Mucosa of rectum (tissue), 2 donors: Measurements from ENCODE around the gene GPR176.

Source experiments
- H3K27ac ChIP-seq, 2 donors: one replicate each; pipeline ENCODE4 v1.7.0; 2013; ENCODE audit warnings: inconsistent platforms in 2 of 2, low read depth in 2 of 2, low read length in 2 of 2
- H3K27me3 ChIP-seq, 2 donors: one replicate each; pipeline ENCODE4 v1.7.0; 2013; ENCODE audit warnings: low read length in 2 of 2; ENCODE audit not compliant: control insufficient read depth in 2 of 2, insufficient read depth in 2 of 2
- H3K36me3 ChIP-seq, 2 donors: one replicate each; pipeline ENCODE4 v1.7.0; 2013; ENCODE audit warnings: low read length in 2 of 2; ENCODE audit not compliant: control insufficient read depth in 2 of 2, insufficient read depth in 2 of 2
- H3K4me1 ChIP-seq, 2 donors: one replicate each; pipeline ENCODE4 v1.7.0; 2013; ENCODE audit warnings: low read length in 2 of 2, mild to moderate bottlenecking in 1 of 2; ENCODE audit not compliant: control insufficient read depth in 2 of 2, insufficient read depth in 2 of 2
- H3K4me3 ChIP-seq, 2 donors: one replicate each; pipeline ENCODE4 v1.7.0; 2013; ENCODE audit warnings: low read length in 2 of 2
- H3K9ac ChIP-seq, 2 donors: one replicate each; pipeline ENCODE4 v1.7.0; 2013; ENCODE audit warnings: low read length in 2 of 2, low read depth in 1 of 2, mild to moderate bottlenecking in 1 of 2
- H3K9me3 ChIP-seq, 2 donors: one replicate each; pipeline ENCODE4 v1.7.0; 2013; ENCODE audit warnings: low read length in 2 of 2; ENCODE audit not compliant: control insufficient read depth in 2 of 2
- donor health status: healthy.
- donor health status: Normal muscosa, but diverticular disease.

The GPR176 gene

DNA sequence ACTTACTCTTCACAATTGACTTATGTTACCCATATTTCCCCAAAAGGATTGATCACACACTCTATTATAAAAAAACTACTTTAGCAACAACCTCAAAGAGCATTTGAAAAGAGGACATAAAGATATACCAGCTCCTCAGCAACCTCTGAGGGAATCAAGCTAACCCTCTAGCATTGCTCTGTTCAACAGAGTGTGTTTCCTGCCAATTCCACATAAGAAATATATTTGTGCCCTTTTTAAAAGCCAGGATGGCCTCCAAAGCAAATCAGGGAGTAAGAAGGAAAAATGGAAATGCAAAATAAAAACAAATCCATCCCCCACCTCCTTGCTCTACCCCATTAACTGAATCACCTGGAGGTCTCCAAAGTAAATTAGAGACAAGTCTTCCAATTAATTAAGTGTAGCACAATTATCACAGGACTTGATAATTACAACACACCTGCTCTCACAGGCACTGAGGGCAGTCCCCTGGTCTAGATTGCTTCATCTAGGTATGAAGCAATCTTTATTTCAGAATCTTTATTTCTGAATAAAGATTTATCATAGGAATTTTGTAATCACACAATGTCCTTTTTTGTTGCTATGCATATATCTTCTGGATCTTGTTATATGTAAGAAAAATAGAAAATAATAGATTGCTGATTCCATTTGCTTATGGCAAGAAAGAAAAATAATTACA lies 34.8 kb downstream of the GPR176 start:
- Histone ChIP-seq H3K36me3 (no peaks in the 10 kb centered on the region), H3K9ac (no peak overlapping the region), H3K9me3 (no peaks in the 10 kb centered on the region), H3K4me3 (no peak overlapping the region), H3K4me1 (peaks cover 0 to 4% of the 10 kb centered on the region in 2 donors), H3K27ac (no peak overlapping the region), H3K27me3 (no peaks in the 10 kb centered on the region)

DNA sequence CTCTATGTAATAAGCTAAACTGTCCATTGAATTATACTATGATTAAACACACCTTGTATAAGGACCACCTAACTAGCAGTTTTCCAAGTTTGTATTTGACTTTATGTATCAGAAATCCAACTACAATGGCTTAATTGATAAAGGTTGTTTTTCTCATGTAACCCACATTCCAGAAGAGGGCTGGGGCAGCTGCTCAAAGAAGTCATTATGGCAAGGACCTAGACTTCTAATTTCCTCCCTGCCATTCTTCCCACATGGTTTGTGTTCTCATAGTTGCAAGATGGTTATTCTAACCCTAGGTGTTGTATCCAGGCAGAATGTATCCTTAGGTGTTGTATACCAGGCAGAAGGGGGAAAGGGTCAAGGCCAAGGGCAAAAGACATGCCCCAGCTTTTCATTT lies 35.7 kb downstream of the GPR176 start:
- no peak overlapping the region for H3K4me3 ChIP-seq
- no peaks in the 10 kb centered on the region for H3K9me3 ChIP-seq
- no peaks in the 10 kb centered on the region for H3K27me3 ChIP-seq
- no peak overlapping the region for H3K27ac ChIP-seq
- H3K4me1 ChIP-seq, result peaks cover 0 to 4% of the 10 kb centered on the region in 2 donors
- H3K36me3 ChIP-seq, result no peaks in the 10 kb centered on the region
- no peak overlapping the region for H3K9ac ChIP-seq

DNA sequence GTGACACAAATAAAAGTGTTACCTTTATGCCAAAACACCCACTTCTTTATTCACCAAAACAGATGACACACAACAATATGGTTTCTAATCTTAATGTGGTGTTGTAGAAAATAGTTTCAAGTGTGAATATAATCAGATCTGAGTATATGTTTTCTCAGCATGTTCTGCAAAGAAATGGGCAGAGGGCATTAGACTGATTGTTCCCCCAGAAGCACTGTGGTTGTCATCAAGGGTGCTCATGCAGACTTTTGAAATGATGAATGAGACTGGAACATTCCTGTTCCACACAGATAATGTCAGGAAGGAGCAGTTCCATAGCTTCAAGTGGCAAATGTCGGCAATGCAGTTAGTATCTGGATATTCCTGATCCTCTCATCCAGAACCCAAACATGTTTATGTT lies 37.5 kb downstream of the GPR176 start:
- Histone ChIP-seq H3K9me3 (no peaks in the 10 kb centered on the region), H3K27ac (no peak overlapping the region), H3K27me3 (no peaks in the 10 kb centered on the region), H3K9ac (no peak overlapping the region), H3K36me3 (no peaks in the 10 kb centered on the region), H3K4me3 (no peak overlapping the region), H3K4me1 (no peaks in the 10 kb centered on the region)

DNA sequence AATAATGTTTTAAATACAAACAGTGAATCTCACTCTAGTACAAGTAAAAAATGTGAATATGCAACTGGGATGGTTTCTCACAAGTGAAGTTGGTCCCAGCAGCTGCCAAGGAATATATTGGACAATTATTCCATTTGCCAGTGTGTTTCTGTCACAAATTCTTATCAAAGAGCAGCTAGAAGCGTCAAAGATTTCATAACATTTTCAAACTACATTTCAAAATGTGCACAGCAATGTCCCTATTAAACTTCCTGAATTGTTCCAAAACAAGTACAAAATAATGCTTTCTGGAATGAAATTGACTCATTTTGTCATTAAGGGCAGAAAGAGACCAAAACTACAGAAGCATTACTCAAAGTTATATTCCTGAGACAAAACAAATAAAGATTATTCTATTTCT lies 38.3 kb downstream of the GPR176 start:
- Histone ChIP-seq H3K36me3 (no peaks in the 10 kb centered on the region), H3K4me3 (no peak overlapping the region), H3K4me1 (no peaks in the 10 kb centered on the region), H3K9ac (no peak overlapping the region), H3K27ac (no peak overlapping the region), H3K27me3 (no peaks in the 10 kb centered on the region), H3K9me3 (no peaks in the 10 kb centered on the region)

DNA sequence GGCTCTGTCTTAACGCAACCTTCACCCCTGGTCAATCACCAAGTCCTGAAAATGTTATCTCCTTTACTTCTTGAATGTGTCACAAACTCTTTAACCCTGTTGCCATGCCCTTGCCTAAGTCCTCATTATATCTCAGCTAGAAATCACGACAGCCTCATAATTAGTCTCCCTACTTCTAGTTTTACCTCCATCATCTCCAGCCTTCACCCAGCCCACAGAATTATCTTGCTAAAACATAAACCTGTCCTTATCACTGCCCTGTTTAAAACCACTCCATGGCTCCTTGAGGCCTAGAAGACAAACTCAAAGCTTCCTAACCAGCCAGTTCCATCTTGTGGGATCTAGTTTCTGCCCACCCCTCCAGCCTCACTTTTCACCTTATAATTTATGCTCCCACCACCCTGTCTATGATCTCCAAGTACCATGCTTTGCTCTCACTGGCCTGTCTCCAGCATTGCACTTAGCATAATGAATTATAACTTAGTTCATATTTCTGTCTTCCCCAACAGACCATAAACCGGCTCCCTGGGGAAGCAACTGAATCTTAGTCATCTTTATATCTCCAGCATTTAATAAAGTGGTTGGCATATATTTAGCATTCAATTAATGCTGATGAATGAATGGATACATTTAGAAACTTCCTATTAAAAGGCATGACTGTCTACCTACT lies 39.2 kb downstream of the GPR176 start:
- no peaks in the 10 kb centered on the region for H3K4me1 ChIP-seq
- no peaks in the 10 kb centered on the region for H3K36me3 ChIP-seq
- no peak overlapping the region for H3K27ac ChIP-seq
- H3K9ac ChIP-seq, result no peak overlapping the region
- H3K27me3 ChIP-seq, result no peaks in the 10 kb centered on the region
- H3K4me3 ChIP-seq, result no peak overlapping the region
- H3K9me3 ChIP-seq, result no peaks in the 10 kb centered on the region

DNA sequence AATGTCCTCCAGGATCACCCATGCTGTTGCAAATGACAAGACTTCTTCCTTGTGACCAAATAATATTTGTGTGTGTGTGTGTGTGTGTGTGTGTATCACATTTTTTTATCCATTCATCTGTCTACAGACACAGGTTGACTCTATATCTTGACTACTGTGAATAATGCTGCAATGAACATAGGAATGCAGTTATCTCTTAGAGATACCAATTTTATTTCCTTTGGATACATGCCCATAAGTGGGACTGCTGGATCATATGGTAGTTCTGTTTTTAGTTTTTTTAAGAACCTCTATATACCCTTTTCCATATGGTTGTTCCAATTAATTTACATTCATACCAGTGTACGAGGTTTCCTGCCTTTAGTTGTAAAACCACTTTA lies 41.7 kb downstream of the GPR176 start:
- Histone ChIP-seq H3K27ac (no peak overlapping the region), H3K36me3 (no peaks in the 10 kb centered on the region), H3K27me3 (no peaks in the 10 kb centered on the region), H3K9ac (no peak overlapping the region), H3K4me3 (no peak overlapping the region), H3K9me3 (no peaks in the 10 kb centered on the region), H3K4me1 (no peaks in the 10 kb centered on the region)

DNA sequence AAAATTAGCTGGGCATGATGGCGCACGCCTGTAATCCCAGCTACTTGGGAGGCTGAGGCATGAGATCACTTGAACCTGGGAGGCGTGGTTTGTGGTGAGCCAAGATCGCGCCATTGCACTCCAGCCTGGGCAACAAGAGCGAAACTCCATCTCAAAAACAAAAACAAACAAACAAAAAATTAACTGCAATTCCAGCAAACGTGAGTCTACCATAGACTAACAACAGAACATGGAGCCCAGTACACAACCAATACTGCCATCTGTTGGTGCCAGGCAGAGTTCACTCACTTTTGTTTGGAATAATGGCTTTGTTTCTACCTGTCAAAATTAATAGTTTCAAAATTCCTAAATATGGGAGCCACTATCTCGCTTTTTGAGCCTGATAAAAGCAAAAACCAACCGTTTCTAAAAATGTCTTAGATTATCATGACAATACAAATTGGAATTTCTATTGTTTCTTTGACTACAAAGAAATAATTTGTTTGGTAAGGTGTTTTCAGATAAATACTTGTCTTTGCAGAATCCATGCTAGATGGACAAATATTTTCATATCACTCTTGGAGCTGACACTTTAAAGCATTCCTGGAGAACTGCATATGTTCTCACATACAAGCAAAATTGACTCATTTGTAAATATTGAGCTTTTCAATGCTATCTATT lies 45.0 kb downstream of the GPR176 start:
- Histone ChIP-seq H3K36me3 (no peaks in the 10 kb centered on the region), H3K4me1 (no peaks in the 10 kb centered on the region), H3K4me3 (no peak overlapping the region), H3K27me3 (no peaks in the 10 kb centered on the region), H3K9me3 (no peaks in the 10 kb centered on the region), H3K9ac (no peak overlapping the region), H3K27ac (no peak overlapping the region)

DNA sequence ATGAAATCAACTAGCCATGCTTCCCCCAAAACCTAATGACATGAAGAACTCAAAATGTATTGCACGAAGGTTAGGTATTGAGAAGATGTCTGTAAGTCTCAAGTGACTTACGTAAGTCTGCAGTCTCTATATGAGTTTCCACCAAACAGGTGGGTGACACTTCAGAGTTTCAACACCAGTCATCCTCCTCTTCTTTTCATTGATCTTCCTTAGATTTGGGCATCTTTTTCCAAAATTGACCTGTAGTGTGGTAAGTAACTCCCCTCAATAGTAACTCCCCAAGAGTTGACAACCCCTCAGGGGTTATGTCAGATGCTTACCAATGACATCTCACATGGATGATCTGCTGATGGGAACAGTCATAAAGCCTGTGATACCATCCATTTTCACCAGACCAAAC lies 46.1 kb downstream of the GPR176 start:
- H3K27ac ChIP-seq, result no peak overlapping the region
- no peaks in the 10 kb centered on the region for H3K36me3 ChIP-seq
- no peak overlapping the region for H3K9ac ChIP-seq
- H3K4me3 ChIP-seq, result no peak overlapping the region
- no peaks in the 10 kb centered on the region for H3K27me3 ChIP-seq
- H3K9me3 ChIP-seq, result no peaks in the 10 kb centered on the region
- H3K4me1 ChIP-seq, result no peaks in the 10 kb centered on the region

DNA sequence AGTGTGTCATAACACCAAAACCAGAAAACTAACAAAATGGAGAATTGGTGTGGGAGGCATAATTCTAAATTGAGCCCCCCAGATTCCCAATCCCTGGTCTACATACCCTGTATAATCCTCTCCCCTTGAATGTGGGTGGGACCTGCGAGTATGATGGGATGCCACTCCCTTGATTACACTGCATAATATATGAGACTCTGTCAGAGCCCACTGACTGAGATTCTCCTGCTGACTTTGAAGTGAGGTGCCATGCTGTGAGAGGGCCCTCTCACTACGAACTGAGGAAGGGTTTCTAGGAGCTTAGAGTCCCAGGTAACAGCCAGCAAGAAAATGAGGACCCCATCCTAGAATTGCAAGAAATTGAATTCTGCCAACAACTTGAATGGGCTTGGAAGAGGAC lies 49.5 kb downstream of the GPR176 start:
- Histone ChIP-seq H3K9me3 (no peaks in the 10 kb centered on the region), H3K9ac (no peak overlapping the region), H3K4me3 (no peak overlapping the region), H3K27ac (no peak overlapping the region), H3K27me3 (no peaks in the 10 kb centered on the region), H3K4me1 (no peaks in the 10 kb centered on the region), H3K36me3 (no peaks in the 10 kb centered on the region)

DNA sequence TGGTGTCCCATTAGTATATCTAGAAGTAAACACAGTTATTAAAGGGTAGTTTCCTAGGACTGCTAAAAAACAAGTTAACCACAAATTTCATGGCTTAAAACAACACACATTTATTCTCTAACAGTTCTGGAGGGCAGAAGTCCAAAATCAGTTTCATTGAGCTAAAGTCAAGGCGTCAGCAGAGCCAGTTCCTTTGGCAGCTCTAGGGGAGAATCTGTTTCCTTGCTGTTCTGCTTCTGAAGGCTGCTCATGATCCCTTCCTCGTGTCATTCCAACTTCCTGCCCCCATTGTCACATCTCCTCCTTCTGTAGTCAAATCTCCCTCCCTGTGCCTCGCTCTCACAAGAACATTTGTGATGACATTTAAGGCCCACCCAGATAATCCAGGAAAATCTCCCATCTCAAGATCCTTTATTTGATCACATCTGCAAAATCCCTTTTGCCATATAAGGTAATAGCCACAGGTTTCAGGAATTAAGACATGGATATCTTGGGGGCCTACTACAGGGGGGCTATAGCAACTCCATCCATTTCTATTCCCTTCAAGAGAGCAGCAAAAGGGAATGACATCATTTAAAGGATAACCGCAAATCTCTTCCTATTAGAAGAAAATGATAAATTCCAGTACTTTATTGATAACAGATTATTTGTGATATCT lies 50.1 kb downstream of the GPR176 start:
- Histone ChIP-seq H3K27me3 (no peaks in the 10 kb centered on the region), H3K36me3 (no peaks in the 10 kb centered on the region), H3K9ac (no peak overlapping the region), H3K4me1 (no peaks in the 10 kb centered on the region), H3K27ac (no peak overlapping the region), H3K4me3 (no peak overlapping the region), H3K9me3 (no peaks in the 10 kb centered on the region)
